ENCODE results near the gene SIX5.

Gene SIX5

DNA sequence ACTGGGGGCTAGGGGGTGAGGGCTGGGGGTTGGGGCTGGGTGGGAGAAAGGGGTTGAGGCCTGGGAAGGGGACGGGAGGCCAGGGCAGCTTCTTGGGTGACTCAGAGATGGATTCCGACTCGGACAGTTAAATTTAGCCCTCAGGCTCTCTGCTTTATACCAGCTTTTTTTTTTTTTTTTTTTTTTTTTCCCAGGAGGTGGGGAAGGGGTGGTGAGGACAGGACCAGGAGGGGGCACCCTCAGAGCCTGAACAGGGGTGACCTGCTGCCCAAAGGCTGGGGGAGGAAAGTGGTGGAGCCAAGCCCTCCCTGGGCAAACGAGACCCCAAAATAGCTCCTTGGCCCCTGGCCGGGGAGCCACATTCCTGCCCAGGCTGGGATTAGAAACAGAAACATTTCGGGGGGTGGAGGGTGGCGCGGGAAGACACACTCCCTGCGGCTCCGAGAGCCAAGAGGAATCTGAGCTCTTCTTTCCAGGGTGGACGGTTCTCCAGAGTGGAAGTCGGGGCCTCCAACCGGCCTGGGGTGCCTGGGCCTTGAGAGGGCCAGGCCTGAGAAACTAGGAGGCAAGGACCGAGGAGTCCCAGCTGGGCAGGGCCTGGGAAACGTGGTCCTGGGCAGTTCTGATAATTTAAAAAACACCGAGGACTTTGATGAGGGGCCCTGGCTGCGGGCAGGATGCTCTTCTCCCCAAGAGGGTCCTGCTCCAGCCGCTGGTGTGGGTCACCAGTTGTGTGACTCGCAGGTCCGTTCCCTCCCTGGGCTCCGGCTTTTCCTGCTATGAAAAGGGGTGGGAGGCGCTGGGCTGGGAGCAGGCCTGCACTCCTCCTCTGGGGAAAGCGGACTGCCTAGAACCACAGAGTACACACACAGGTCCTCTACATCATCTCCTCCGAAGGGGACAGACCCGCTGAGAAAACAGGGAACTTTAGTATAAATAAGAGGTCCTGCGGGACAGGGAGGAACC, 14.1 kb upstream of the SIX5 start:
- Histone ChIP-seq H3K4me3 (ENCODE audit: low read depth in 1 of 5, low read length in 5 of 5) (peak overlapping the region in 3 of 5 donors; percentile 6 to 57 (median 28)), H3K9me3 (ENCODE audit: control insufficient read depth in 5 of 5, low read length in 5 of 5) (no peaks in the 10 kb centered on the region), H3K9ac (ENCODE audit: low read length in 5 of 5) (peak overlapping the region in 3 of 5 donors; percentile 28 to 61 (median 48)), H3K27me3 (ENCODE audit: control insufficient read depth in 5 of 5, insufficient read depth in 4 of 5, low read length in 5 of 5) (no peaks in the 10 kb centered on the region), H3K27ac (ENCODE audit: low read depth, low read length) (peak overlapping the region; percentile 37), H3K36me3 (ENCODE audit: control insufficient read depth in 5 of 5, insufficient read depth in 5 of 5, low read length in 5 of 5) (peaks cover 0 to 33% (median 23%) of the 10 kb centered on the region in 5 donors), H3K4me1 (ENCODE audit: control insufficient read depth in 5 of 5, insufficient read depth in 5 of 5, low read length in 5 of 5) (peaks cover under 1 to 52% (median 45%) of the 10 kb centered on the region in 5 donors)

DNA sequence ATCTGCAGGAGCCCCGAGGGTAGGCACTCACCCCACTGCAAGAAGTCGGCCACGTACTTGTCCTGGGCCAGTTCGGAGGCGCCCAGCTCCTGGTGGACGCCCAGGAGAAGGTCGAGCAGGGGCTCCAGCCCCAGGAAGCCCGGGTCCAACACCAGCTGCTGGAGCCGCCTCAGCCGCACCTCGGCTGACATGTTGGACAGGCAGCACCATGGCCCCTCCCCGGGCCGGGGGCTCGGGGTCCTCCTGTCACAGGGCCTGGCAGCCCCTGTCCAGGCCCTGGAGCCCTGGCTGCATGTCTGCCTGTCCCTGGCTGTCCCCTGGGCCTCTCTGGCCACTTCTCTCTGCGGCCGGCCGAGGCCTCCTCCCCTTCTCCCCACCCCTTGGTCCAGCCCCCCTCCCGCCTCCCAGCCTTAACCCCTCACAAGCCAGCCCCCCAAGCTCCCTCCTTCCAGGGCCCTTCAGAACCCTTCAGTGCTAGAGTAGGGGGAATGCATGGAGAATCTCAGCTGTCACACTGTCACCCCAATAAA, 13.2 kb upstream of the SIX5 start, which contains the start of gene DMPK:
Gene DMPK, minus strand, starts transcription at position 329 of the 530 bp plus-strand sequence. Its CDS starts 138 bp downstream, at position 191.
- H3K9me3 ChIP-seq (ENCODE audit: control insufficient read depth in 5 of 5, low read length in 5 of 5), result no peaks in the 10 kb centered on the region
- no peaks in the 10 kb centered on the region for H3K27me3 ChIP-seq (ENCODE audit: control insufficient read depth in 5 of 5, insufficient read depth in 4 of 5, low read length in 5 of 5)
- H3K27ac ChIP-seq (ENCODE audit: low read depth, low read length), result peak within 1 kb of the TSS; percentile 37
- peaks cover 0 to 50% (median 45%) of the 10 kb centered on the region in 5 donors for H3K4me1 ChIP-seq (ENCODE audit: control insufficient read depth in 5 of 5, insufficient read depth in 5 of 5, low read length in 5 of 5)
- peak within 1 kb of the TSS; percentile 50 to 70 (median 64) for H3K4me3 ChIP-seq (ENCODE audit: low read depth in 1 of 5, low read length in 5 of 5)
- peak within 1 kb of the TSS in 3 of 5 donors; percentile 53 to 68 (median 61) for H3K9ac ChIP-seq (ENCODE audit: low read length in 5 of 5)
- H3K36me3 ChIP-seq (ENCODE audit: control insufficient read depth in 5 of 5, insufficient read depth in 5 of 5, low read length in 5 of 5), result peaks cover 0 to 37% (median 29%) of the 10 kb centered on the region in 5 donors

DNA sequence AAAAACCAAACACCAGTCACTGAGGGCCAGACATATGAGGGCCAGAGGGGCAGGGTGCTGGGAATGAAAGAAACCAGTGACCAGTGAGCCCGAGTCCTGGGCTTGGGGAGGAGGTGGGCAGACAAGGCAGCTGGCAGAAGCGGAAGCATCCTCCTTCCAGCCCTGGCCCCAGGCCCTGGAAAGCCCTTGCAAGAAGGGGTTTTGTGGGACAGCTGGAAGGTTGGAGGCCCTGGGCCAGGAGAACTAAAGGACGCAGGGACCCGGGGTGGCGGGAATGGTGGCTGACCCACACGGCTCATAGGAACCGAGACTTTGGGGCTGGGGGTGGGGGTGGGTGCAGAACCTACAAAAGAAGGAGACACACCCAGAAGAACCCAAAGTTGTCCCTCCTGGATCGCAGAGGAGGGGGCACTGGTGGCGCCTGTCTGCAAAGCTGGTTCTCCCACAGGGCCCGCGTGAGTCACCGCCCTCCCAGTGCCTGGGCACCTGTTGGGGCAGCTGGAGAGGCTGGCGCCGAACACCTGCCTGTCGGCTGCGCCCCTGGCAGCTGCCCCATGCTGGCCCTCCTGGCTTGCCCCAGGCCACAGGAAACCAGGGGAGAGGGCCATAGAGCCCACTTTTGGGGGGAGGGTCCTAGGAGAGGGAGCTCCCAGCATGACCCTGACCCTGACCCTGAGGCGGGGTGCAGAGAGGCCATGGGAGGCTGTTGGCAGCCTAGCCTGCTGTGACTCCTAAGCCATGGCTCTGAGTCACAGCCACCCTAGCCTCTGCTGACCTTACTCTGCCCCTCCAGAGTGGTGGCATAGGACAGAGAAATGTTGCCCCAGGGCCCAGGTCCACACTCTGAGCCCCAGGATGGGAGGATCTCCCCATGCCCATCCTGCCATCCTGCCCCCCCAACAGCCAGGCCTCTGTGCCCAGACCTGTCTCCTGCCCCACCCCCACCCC, 12.4 kb upstream of the SIX5 start:
- Histone ChIP-seq H3K4me1 (ENCODE audit: control insufficient read depth in 5 of 5, insufficient read depth in 5 of 5, low read length in 5 of 5) (peaks cover 0 to 50% (median 45%) of the 10 kb centered on the region in 5 donors), H3K27ac (ENCODE audit: low read depth, low read length) (no peak overlapping the region), H3K36me3 (ENCODE audit: control insufficient read depth in 5 of 5, insufficient read depth in 5 of 5, low read length in 5 of 5) (peaks cover 0 to 37% (median 29%) of the 10 kb centered on the region in 5 donors), H3K9me3 (ENCODE audit: control insufficient read depth in 5 of 5, low read length in 5 of 5) (no peaks in the 10 kb centered on the region), H3K27me3 (ENCODE audit: control insufficient read depth in 5 of 5, insufficient read depth in 4 of 5, low read length in 5 of 5) (no peaks in the 10 kb centered on the region), H3K4me3 (ENCODE audit: low read depth in 1 of 5, low read length in 5 of 5) (peak overlapping the region; percentile 50 to 70 (median 64)), H3K9ac (ENCODE audit: low read length in 5 of 5) (peak overlapping the region in 3 of 5 donors; percentile 43 to 68 (median 47))

DNA sequence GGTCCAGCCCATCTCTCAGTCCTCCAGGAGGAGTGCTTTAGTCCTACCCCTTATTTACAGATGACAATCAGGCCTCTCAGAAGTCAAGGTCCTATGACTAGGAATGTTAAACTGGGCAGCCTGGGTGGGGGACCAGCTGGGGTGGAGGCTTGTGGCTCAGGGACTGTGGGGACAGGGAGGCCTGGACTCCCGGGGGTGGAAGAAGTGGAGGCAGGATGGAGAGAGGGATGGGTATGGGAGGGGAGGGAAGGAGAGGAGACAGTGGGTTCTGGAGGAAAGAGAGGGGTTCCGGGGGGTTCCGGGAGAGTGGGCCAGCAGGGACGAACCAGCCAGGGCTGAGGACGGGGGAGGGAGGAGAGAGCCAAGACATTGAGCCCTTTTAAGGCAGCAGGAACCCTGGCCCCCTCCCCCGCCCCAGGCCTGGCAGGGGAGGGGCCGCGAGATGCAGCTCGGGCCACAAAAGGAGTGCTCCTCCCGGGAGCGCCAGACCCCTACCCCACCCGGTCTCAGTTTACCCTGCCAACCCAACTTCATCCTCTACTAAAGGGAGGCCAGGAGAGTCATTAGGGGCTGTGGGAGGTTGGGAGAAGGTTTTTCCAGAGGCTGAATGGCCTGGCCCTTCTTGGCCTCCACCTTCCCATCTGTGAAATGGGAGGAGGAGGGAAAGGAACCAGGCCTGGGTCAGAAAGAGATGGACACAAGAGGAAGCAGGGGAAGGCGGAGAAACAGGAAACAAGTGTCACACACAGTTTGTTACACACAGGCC, 11.6 kb upstream of the SIX5 start:
- H3K9me3 ChIP-seq (ENCODE audit: control insufficient read depth in 5 of 5, low read length in 5 of 5), result no peaks in the 10 kb centered on the region
- H3K27me3 ChIP-seq (ENCODE audit: control insufficient read depth in 5 of 5, insufficient read depth in 4 of 5, low read length in 5 of 5), result no peaks in the 10 kb centered on the region
- H3K27ac ChIP-seq (ENCODE audit: low read depth, low read length), result no peak overlapping the region
- H3K9ac ChIP-seq (ENCODE audit: low read length in 5 of 5), result peak overlapping the region in 2 of 5 donors; percentile 41 to 43
- peaks cover 0 to 29% (median 24%) of the 10 kb centered on the region in 5 donors for H3K36me3 ChIP-seq (ENCODE audit: control insufficient read depth in 5 of 5, insufficient read depth in 5 of 5, low read length in 5 of 5)
- H3K4me3 ChIP-seq (ENCODE audit: low read depth in 1 of 5, low read length in 5 of 5), result peak overlapping the region in 3 of 5 donors; percentile 50 to 70 (median 64)
- peaks cover 0 to 50% (median 45%) of the 10 kb centered on the region in 5 donors for H3K4me1 ChIP-seq (ENCODE audit: control insufficient read depth in 5 of 5, insufficient read depth in 5 of 5, low read length in 5 of 5)

DNA sequence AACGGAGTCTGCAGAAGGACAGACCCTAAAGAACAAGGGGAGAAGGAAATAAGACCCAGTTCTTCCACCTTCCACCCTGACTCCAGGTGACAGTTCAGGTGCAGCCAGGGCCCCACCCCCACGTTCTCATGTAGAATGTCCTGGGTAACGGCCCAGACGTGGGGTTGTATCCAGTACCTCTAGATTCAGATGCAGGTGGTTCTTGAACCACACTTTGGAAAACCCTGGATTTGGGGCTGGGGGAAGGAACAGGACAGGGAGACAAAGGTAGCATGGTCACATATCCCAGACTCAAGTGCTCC, 11.0 kb upstream of the SIX5 start:
- H3K9ac ChIP-seq (ENCODE audit: low read length in 5 of 5), result peak overlapping the region in 1 of 5 donors; percentile 41
- H3K27ac ChIP-seq (ENCODE audit: low read depth, low read length), result no peak overlapping the region
- peak overlapping the region in 1 of 5 donors; percentile 13 for H3K4me3 ChIP-seq (ENCODE audit: low read depth in 1 of 5, low read length in 5 of 5)
- peaks cover 0 to 24% (median 19%) of the 10 kb centered on the region in 5 donors for H3K36me3 ChIP-seq (ENCODE audit: control insufficient read depth in 5 of 5, insufficient read depth in 5 of 5, low read length in 5 of 5)
- H3K4me1 ChIP-seq (ENCODE audit: control insufficient read depth in 5 of 5, insufficient read depth in 5 of 5, low read length in 5 of 5), result peaks cover 0 to 50% (median 45%) of the 10 kb centered on the region in 5 donors
- no peaks in the 10 kb centered on the region for H3K27me3 ChIP-seq (ENCODE audit: control insufficient read depth in 5 of 5, insufficient read depth in 4 of 5, low read length in 5 of 5)
- no peaks in the 10 kb centered on the region for H3K9me3 ChIP-seq (ENCODE audit: control insufficient read depth in 5 of 5, low read length in 5 of 5)

DNA sequence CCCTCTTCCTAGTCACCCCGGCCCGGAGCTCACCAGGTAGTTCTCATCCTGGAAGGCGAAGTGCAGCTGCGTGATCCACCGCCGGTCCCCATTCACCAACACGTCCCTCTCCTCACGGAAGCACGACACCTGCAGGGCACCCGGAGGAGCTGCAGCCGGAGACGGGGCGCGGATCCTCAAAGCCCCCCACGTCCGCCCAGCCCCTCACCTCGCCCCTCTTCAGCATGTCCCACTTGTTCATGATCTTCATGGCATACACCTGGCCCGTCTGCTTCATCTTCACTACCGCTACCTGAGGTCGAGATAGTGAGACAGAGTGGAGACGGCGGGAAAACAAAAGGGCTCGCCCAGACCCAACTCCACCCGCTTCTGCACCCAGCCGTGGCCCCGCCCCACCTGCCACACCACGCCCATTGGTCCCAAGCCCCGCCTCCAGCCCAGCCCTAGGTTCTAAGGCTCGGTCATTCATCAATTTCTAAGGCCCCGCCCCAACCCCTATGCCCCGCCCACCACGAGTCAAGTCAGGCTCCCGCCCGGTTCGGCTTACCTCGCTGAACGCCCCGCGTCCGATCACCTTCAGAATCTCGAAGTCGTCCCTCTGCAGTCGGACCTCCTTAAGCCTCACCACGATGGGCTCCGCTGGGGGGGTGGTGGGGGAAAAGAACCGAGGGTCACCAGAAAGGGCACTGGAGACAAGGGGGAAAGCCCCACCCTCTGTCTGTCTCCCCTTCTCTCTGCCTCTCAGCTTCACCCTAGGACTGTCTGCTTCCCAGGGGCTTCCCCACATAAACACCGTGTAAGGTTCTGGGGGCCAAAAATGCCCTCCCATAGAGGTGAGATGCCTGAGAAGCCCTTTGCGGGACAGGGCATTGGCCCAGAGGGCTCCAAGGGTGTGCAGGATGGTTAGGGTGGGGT, 10.4 kb upstream of the SIX5 start:
- H3K36me3 ChIP-seq (ENCODE audit: control insufficient read depth in 5 of 5, insufficient read depth in 5 of 5, low read length in 5 of 5), result peaks cover 0 to 26% (median 21%) of the 10 kb centered on the region in 5 donors
- no peak overlapping the region for H3K27ac ChIP-seq (ENCODE audit: low read depth, low read length)
- H3K9ac ChIP-seq (ENCODE audit: low read length in 5 of 5), result peak overlapping the region in 1 of 5 donors; percentile 41
- H3K4me3 ChIP-seq (ENCODE audit: low read depth in 1 of 5, low read length in 5 of 5), result peak overlapping the region in 3 of 5 donors; percentile 13 to 37 (median 34)
- no peaks in the 10 kb centered on the region for H3K27me3 ChIP-seq (ENCODE audit: control insufficient read depth in 5 of 5, insufficient read depth in 4 of 5, low read length in 5 of 5)
- H3K9me3 ChIP-seq (ENCODE audit: control insufficient read depth in 5 of 5, low read length in 5 of 5), result no peaks in the 10 kb centered on the region
- peaks cover 0 to 50% (median 45%) of the 10 kb centered on the region in 5 donors for H3K4me1 ChIP-seq (ENCODE audit: control insufficient read depth in 5 of 5, insufficient read depth in 5 of 5, low read length in 5 of 5)

DNA sequence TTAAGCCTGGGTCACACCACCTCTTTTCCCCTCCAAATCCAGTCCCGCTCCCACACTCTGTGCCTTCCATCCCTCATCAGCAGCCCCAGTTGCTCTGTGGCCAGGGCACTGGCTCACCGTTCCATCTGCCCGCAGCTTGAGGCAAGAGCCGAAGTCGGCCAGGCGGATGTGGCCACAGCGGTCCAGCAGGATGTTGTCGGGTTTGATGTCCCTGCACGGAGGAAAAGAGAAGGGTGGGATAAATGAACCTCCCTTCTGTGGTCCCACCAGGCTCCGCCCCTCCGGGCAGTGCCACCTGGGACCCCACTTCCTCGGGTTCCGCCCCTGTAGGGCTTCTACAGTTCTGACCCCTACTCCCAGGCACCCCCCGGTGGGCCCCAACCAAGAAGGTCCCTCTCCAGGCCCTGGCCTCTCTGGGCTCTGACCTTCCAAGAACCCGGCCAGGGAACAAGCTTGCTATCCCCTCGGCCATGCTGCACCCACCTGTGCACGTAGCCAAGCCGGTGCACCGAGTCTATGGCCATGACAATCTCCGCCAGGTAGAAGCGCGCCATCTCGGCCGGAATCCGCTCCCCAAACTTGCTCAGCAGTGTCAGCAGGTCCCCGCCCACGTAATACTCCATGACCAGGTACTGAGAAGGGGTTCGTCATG, 9.1 kb upstream of the SIX5 start:
- Histone ChIP-seq H3K9ac (ENCODE audit: low read length in 5 of 5) (no peak overlapping the region), H3K27me3 (ENCODE audit: control insufficient read depth in 5 of 5, insufficient read depth in 4 of 5, low read length in 5 of 5) (peaks cover 0 to 3% (median 0%) of the 10 kb centered on the region in 5 donors), H3K36me3 (ENCODE audit: control insufficient read depth in 5 of 5, insufficient read depth in 5 of 5, low read length in 5 of 5) (peaks cover 0 to 32% (median 21%) of the 10 kb centered on the region in 5 donors), H3K9me3 (ENCODE audit: control insufficient read depth in 5 of 5, low read length in 5 of 5) (no peaks in the 10 kb centered on the region), H3K27ac (ENCODE audit: low read depth, low read length) (no peak overlapping the region), H3K4me3 (ENCODE audit: low read depth in 1 of 5, low read length in 5 of 5) (no peak overlapping the region), H3K4me1 (ENCODE audit: control insufficient read depth in 5 of 5, insufficient read depth in 5 of 5, low read length in 5 of 5) (peaks cover 0 to 42% (median 37%) of the 10 kb centered on the region in 5 donors)

DNA sequence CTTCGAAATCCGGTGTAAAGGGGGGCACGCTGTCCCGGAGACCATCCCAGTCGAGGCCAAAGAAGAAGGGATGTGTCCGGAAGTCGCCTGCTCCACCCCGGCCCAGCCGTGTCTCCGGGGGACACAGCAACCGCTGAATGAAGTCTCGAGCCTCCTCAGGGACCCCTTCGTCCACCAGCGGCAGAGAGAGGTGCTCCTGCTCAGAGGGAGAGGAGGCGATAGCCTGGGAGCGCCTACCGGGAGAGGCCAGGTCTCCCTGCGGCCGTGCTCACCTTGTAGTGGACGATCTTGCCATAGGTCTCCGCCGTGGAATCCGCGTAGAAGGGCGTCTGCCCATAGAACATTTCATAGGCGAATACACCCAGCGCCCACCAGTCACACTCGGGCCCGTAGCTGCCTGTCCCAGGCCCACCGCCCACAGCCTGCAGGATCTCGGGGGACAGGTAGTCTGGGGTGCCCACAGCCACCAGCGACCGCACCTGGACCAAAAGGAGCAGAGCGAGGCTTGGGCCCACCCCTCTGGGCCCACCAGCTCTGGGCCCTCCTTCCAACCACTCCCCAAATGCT, 8.4 kb upstream of the SIX5 start:
- H3K27me3 ChIP-seq (ENCODE audit: control insufficient read depth in 5 of 5, insufficient read depth in 4 of 5, low read length in 5 of 5), result peaks cover 0 to 5% (median 0%) of the 10 kb centered on the region in 5 donors
- H3K4me1 ChIP-seq (ENCODE audit: control insufficient read depth in 5 of 5, insufficient read depth in 5 of 5, low read length in 5 of 5), result peaks cover 0 to 37% (median 33%) of the 10 kb centered on the region in 5 donors
- peaks cover 0 to 33% (median 26%) of the 10 kb centered on the region in 5 donors for H3K36me3 ChIP-seq (ENCODE audit: control insufficient read depth in 5 of 5, insufficient read depth in 5 of 5, low read length in 5 of 5)
- H3K9me3 ChIP-seq (ENCODE audit: control insufficient read depth in 5 of 5, low read length in 5 of 5), result no peaks in the 10 kb centered on the region
- H3K9ac ChIP-seq (ENCODE audit: low read length in 5 of 5), result no peak overlapping the region
- H3K27ac ChIP-seq (ENCODE audit: low read depth, low read length), result no peak overlapping the region
- H3K4me3 ChIP-seq (ENCODE audit: low read depth in 1 of 5, low read length in 5 of 5), result no peak overlapping the region

All from subcutaneous abdominal adipose tissue (tissue), 5 donors.